Measurements from ENCODE around the gene DOHH.

DOHH gene

GRCh38 chr19:3441986-3442329 is 58.5 kb downstream of the DOHH start:
- no peak for DNase-seq (ENCODE audit: low read depth in 2 of 2)

- DNase-seq (ENCODE audit: low read depth in 2 of 2), result no peak
These were observed 59.1 kb downstream of the DOHH start for GRCh38 chr19:3441089-3441985.
